ENCODE results near the gene PPEF1. TPM values are rescaled to one million over a fixed set of nuclear protein-coding genes. Genes with fewer than 3 reads are reported as not detected.
"Not testable (repeated sequence)": the region's sequence is repeated elsewhere in the genome, so short reads cannot be mapped to it uniquely, and the experiment has no call there.

Gene PPEF1
- total and polyA plus RNA-seq, 2 experiments from 2014 or later: 0.76 TPM; not detected in 1

DNA sequence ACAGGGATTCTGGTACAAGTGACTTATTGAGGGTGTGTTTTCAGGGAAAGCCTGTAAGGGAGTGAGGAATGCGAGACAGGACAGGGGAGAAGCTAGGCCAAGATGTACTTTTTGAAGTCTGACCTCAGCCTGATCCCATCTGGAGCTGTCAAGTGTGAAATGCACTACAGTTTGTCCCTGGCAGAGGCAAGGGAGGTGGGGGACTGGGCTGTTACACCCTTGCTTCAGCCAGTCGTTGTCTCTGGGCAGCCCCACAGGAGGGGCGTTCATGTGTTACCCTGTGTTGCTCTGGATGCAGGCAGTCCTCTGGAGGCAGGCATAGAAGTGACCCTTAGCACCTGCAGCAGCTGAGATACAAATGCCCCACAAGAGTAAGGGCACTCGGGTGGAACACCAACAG, 25.8 kb downstream of the PPEF1 start:
- TF ChIP-seq, protein P1, sequence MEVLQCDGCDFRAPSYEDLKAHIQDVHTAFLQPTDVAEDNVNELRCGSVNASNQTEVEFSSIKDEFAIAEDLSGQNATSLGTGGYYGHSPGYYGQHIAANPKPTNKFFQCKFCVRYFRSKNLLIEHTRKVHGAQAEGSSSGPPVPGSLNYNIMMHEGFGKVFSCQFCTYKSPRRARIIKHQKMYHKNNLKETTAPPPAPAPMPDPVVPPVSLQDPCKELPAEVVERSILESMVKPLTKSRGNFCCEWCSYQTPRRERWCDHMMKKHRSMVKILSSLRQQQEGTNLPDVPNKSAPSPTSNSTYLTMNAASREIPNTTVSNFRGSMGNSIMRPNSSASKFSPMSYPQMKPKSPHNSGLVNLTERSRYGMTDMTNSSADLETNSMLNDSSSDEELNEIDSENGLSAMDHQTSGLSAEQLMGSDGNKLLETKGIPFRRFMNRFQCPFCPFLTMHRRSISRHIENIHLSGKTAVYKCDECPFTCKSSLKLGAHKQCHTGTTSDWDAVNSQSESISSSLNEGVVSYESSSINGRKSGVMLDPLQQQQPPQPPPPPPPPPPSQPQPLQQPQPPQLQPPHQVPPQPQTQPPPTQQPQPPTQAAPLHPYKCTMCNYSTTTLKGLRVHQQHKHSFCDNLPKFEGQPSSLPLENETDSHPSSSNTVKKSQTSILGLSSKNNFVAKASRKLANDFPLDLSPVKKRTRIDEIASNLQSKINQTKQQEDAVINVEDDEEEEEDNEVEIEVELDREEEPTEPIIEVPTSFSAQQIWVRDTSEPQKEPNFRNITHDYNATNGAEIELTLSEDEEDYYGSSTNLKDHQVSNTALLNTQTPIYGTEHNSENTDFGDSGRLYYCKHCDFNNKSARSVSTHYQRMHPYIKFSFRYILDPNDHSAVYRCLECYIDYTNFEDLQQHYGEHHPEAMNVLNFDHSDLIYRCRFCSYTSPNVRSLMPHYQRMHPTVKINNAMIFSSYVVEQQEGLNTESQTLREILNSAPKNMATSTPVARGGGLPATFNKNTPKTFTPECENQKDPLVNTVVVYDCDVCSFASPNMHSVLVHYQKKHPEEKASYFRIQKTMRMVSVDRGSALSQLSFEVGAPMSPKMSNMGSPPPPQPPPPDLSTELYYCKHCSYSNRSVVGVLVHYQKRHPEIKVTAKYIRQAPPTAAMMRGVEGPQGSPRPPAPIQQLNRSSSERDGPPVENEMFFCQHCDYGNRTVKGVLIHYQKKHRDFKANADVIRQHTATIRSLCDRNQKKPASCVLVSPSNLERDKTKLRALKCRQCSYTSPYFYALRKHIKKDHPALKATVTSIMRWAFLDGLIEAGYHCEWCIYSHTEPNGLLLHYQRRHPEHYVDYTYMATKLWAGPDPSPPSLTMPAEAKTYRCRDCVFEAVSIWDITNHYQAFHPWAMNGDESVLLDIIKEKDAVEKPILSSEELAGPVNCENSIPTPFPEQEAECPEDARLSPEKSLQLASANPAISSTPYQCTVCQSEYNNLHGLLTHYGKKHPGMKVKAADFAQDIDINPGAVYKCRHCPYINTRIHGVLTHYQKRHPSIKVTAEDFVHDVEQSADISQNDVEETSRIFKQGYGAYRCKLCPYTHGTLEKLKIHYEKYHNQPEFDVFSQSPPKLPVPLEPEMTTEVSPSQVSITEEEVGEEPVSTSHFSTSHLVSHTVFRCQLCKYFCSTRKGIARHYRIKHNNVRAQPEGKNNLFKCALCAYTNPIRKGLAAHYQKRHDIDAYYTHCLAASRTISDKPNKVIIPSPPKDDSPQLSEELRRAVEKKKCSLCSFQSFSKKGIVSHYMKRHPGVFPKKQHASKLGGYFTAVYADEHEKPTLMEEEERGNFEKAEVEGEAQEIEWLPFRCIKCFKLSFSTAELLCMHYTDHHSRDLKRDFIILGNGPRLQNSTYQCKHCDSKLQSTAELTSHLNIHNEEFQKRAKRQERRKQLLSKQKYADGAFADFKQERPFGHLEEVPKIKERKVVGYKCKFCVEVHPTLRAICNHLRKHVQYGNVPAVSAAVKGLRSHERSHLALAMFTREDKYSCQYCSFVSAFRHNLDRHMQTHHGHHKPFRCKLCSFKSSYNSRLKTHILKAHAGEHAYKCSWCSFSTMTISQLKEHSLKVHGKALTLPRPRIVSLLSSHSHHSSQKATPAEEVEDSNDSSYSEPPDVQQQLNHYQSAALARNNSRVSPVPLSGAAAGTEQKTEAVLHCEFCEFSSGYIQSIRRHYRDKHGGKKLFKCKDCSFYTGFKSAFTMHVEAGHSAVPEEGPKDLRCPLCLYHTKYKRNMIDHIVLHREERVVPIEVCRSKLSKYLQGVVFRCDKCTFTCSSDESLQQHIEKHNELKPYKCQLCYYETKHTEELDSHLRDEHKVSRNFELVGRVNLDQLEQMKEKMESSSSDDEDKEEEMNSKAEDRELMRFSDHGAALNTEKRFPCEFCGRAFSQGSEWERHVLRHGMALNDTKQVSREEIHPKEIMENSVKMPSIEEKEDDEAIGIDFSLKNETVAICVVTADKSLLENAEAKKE (CRISPR knock-in tag; IDR thresholded peaks at IDR 0.05): no peak
- TF ChIP-seq STAT1 (IDR thresholded peaks at IDR 0.05; ENCODE audit: unreplicated experiment) (no peak), JUNB (IDR thresholded peaks at IDR 0.05; ENCODE audit: unreplicated experiment) (no peak), POLR2AphosphoS5 (IDR thresholded peaks at IDR 0.05; ENCODE audit: low read depth) (no peak)
- H3K27me3 ChIP-seq (ENCODE audit: insufficient read depth): no peaks in the 10 kb centered on the region
- Mint-ChIP-seq H3K27ac (no peak overlapping the region), H3K4me3 (no peak overlapping the region), H3K4me1 (no peaks in the 10 kb centered on the region), H3K9me3 (no peaks in the 10 kb centered on the region), H3K27me3 (ENCODE audit: insufficient read depth, low read depth, poor library complexity) (no peaks in the 10 kb centered on the region), H3K36me3 (ENCODE audit: low read depth) (no peaks in the 10 kb centered on the region)
- no peaks in the 10 kb centered on the region for H3K9me2 ChIP-seq (ENCODE audit: insufficient read depth)
- no peak overlapping the region for H3K4me3 ChIP-seq
- H3K36me3 ChIP-seq (ENCODE audit: insufficient read depth): no peaks in the 10 kb centered on the region
- no peak overlapping the region for H3K27ac ChIP-seq (ENCODE audit: low read depth)
- H3K4me1 ChIP-seq (ENCODE audit: insufficient read depth): no peaks in the 10 kb centered on the region
- H3K79me2 ChIP-seq (replicated peaks; ENCODE audit: insufficient read depth): no peaks in the 10 kb centered on the region
- H2AFZ ChIP-seq: no peak overlapping the region
- ATAC-seq: no peak
- H3K4me2 ChIP-seq: no peak overlapping the region
- H3F3A ChIP-seq (replicated peaks; ENCODE audit: low read depth): no peaks in the 10 kb centered on the region
- H4K20me1 ChIP-seq (replicated peaks; ENCODE audit: insufficient read depth): no peaks in the 10 kb centered on the region
- no peak for DNase-seq (ENCODE audit: low spot score)

- H3K36me3 ChIP-seq (ENCODE audit: insufficient read depth); H3K27ac Mint-ChIP-seq; H3K4me2 ChIP-seq; H2AFZ ChIP-seq; H3K9me3 Mint-ChIP-seq; H3K4me1 ChIP-seq (ENCODE audit: insufficient read depth); H3K27me3 Mint-ChIP-seq (ENCODE audit: insufficient read depth, low read depth, poor library complexity); H3K4me1 Mint-ChIP-seq; DNase-seq (ENCODE audit: low spot score); H3K79me2 ChIP-seq (replicated peaks; ENCODE audit: insufficient read depth); H4K20me1 ChIP-seq (replicated peaks; ENCODE audit: insufficient read depth); H3K9me2 ChIP-seq (ENCODE audit: insufficient read depth); H3K27me3 ChIP-seq (ENCODE audit: insufficient read depth); H3F3A ChIP-seq (replicated peaks; ENCODE audit: low read depth); H3K4me3 ChIP-seq; ATAC-seq; H3K36me3 Mint-ChIP-seq (ENCODE audit: low read depth); H3K27ac ChIP-seq (ENCODE audit: low read depth); H3K4me3 Mint-ChIP-seq: not testable (repeated sequence)
Measured at GRCh38 chrX:18739609-18740008, 32.2 kb downstream of the PPEF1 start.

All from GM23338 (cell line).